Measurements from ENCODE around the gene BCR. TPM values are rescaled to one million over a fixed set of nuclear protein-coding genes. Genes with fewer than 3 reads are reported as not detected.

Gene BCR
- total RNA-seq, 1 donor from 2014 or later = 268 TPM

DNA sequence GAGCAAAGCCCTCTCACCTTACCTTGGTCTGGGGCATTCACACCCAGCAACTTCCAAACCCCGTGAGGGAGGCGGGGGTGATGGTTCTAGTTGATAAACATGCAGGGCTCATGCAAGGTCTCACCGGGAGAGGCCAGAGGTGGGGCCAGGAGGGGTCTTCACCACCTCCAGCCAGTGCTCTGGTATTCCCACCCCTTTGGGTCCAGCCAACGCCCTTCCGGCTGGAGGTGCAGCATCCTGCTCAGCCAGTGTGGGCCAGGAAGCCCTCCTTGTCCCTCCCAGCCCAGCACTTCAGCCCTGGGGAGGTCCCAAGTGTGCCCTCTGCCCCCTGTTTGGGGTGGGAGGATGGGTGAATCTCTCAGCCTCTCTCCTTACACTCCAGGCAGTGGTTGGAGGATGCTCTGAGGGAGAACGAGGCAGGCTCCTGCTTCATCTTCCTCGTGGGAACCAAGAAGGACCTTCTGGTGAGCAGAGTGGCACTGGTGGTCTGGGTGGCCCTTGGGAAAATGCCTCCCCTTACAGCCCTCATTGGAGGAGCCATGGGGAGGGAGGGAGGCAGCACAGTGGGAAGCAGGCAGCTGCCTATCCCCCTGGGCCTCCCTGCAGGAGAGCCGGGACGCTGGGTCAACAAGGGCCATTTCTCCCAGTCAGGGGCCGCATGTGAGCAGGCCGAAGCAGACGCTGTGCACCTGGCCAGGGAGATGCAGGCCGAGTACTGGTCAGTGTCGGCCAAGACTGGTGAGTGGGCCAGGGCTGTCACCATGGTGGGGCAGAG is 21.6 kb upstream of the BCR start:
- Mint-ChIP-seq H3K27ac (ENCODE audit: unreplicated experiment) (no peak overlapping the region), H3K36me3 (ENCODE audit: unreplicated experiment) (peaks cover 4% of the 10 kb centered on the region), H3K4me1 (ENCODE audit: low read depth, unreplicated experiment) (peaks cover 2% of the 10 kb centered on the region), H3K9me3 (ENCODE audit: unreplicated experiment) (peaks cover 5% of the 10 kb centered on the region), H3K4me3 (ENCODE audit: unreplicated experiment) (no peak overlapping the region), H3K27me3 (ENCODE audit: unreplicated experiment) (peaks cover 3% of the 10 kb centered on the region)
- TF ChIP-seq, protein P1, sequence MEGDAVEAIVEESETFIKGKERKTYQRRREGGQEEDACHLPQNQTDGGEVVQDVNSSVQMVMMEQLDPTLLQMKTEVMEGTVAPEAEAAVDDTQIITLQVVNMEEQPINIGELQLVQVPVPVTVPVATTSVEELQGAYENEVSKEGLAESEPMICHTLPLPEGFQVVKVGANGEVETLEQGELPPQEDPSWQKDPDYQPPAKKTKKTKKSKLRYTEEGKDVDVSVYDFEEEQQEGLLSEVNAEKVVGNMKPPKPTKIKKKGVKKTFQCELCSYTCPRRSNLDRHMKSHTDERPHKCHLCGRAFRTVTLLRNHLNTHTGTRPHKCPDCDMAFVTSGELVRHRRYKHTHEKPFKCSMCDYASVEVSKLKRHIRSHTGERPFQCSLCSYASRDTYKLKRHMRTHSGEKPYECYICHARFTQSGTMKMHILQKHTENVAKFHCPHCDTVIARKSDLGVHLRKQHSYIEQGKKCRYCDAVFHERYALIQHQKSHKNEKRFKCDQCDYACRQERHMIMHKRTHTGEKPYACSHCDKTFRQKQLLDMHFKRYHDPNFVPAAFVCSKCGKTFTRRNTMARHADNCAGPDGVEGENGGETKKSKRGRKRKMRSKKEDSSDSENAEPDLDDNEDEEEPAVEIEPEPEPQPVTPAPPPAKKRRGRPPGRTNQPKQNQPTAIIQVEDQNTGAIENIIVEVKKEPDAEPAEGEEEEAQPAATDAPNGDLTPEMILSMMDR (IDR thresholded peaks at IDR 0.05; ENCODE audit: partially characterized antibody, unreplicated experiment) = no peak
- no peak for DNase-seq

DNA sequence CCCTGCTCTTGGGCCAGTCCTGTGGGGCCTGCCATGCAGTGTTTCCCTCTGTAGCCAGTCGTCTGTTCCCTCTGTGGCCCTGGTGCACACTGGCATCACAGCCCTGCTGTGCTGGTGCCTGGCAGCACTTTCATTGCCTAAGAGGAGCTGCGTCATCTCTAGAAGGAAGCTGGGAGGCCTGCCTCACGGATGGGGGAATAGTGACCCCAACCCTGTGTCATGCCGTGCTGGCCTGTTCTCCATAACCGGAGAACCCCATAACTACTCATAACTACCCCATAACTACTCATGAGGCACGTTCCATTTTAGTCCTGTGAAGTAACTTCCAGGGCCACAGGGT is 21.0 kb upstream of the BCR start:
- Mint-ChIP-seq H3K9me3 (ENCODE audit: unreplicated experiment) (peaks cover 4% of the 10 kb centered on the region), H3K27ac (ENCODE audit: unreplicated experiment) (no peak overlapping the region), H3K36me3 (ENCODE audit: unreplicated experiment) (peaks cover 4% of the 10 kb centered on the region), H3K27me3 (ENCODE audit: unreplicated experiment) (peaks cover 3% of the 10 kb centered on the region), H3K4me1 (ENCODE audit: low read depth, unreplicated experiment) (peaks cover 5% of the 10 kb centered on the region), H3K4me3 (ENCODE audit: unreplicated experiment) (no peak overlapping the region)
- no peak for DNase-seq
- TF ChIP-seq, protein P1 (IDR thresholded peaks at IDR 0.05; ENCODE audit: partially characterized antibody, unreplicated experiment) = no peak

DNA sequence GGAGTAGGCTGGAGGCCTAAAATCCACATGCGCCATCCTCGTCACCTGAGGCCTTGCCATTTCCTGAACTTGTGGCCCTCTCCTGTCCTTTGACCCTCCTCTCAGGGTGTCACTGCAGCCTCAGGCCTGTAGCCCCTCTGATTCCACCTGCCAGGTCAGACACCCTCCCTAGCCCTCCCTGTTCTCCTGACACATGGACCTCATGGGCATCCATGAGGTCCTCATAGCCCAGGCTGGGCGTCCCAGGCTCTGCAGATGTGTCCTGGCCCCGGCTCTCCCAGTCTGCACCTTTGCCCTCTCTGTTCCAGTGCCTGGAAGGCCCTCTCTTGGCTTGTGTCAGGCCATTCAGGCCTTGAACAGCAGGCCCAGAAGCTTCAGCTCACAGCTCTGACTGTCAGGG is 19.3 kb upstream of the BCR start:
- peaks cover 6% of the 10 kb centered on the region for H3K36me3 Mint-ChIP-seq (ENCODE audit: unreplicated experiment)
- peaks cover 6% of the 10 kb centered on the region for H3K4me1 Mint-ChIP-seq (ENCODE audit: low read depth, unreplicated experiment)
- TF ChIP-seq, protein P1 (IDR thresholded peaks at IDR 0.05; ENCODE audit: partially characterized antibody, unreplicated experiment) = no peak
- H3K27ac Mint-ChIP-seq (ENCODE audit: unreplicated experiment) = no peak overlapping the region
- peaks cover 2% of the 10 kb centered on the region for H3K9me3 Mint-ChIP-seq (ENCODE audit: unreplicated experiment)
- H3K4me3 Mint-ChIP-seq (ENCODE audit: unreplicated experiment) = no peak overlapping the region
- DNase-seq = no peak
- H3K27me3 Mint-ChIP-seq (ENCODE audit: unreplicated experiment) = peaks cover 3% of the 10 kb centered on the region

DNA sequence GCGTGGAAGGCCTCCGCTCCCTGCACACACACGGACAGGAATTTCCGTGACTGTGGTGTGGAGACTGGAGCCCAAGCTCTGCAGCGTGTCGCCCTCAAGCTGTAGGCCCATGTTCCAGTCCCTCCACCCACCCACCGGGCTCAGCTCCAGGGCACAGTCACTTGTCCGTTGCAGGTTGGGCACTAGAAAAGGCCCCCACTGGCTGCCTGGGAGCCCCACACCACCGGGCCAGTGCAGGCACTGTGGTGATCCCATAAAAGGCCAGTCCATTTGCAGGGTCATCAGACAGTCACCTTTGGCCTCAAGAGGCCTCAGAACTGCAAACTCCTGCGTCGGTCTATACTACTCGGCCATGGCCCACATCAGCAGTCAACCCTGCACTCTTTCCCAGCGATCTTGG is 18.7 kb upstream of the BCR start:
- TF ChIP-seq, protein P1 (IDR thresholded peaks at IDR 0.05; ENCODE audit: partially characterized antibody, unreplicated experiment) = no peak
- Mint-ChIP-seq H3K4me1 (ENCODE audit: low read depth, unreplicated experiment) (peaks cover 9% of the 10 kb centered on the region), H3K4me3 (ENCODE audit: unreplicated experiment) (no peak overlapping the region), H3K27ac (ENCODE audit: unreplicated experiment) (no peak overlapping the region), H3K36me3 (ENCODE audit: unreplicated experiment) (peaks cover 6% of the 10 kb centered on the region), H3K27me3 (ENCODE audit: unreplicated experiment) (peaks cover 5% of the 10 kb centered on the region), H3K9me3 (ENCODE audit: unreplicated experiment) (peaks cover 4% of the 10 kb centered on the region)
- no peak for DNase-seq

DNA sequence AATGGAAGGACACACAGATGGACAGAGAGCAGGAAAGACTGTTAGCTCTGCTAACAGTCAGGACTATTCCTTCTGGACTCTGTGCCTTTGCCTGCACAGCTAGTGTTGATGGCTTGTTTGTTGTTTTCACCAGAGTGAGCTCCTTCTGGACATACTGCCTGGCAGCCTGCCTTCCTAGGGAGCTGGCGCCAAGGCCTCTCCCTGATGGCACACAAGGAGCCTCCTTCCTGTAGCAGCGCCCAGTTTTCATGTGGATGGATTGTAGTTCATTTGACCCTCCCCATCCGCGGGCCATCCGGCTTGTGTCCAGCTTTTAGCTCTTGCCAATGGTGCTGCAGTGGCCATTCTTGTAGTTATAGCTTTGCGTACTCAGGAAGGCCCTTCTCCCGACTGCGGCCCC is 16.6 kb upstream of the BCR start:
- no peak for DNase-seq
- Mint-ChIP-seq H3K27ac (ENCODE audit: unreplicated experiment) (no peak overlapping the region), H3K4me1 (ENCODE audit: low read depth, unreplicated experiment) (peaks cover 22% of the 10 kb centered on the region), H3K4me3 (ENCODE audit: unreplicated experiment) (no peak overlapping the region), H3K9me3 (ENCODE audit: unreplicated experiment) (peaks cover 8% of the 10 kb centered on the region), H3K36me3 (ENCODE audit: unreplicated experiment) (peaks cover 6% of the 10 kb centered on the region), H3K27me3 (ENCODE audit: unreplicated experiment) (peaks cover 7% of the 10 kb centered on the region)
- TF ChIP-seq, protein P1 (IDR thresholded peaks at IDR 0.05; ENCODE audit: partially characterized antibody, unreplicated experiment) = no peak

Data from glutamatergic neuron (in vitro differentiated cells).